Measurements from ENCODE around the gene EMC6. TPM values are rescaled to one million over a fixed set of nuclear protein-coding genes. Genes with fewer than 3 reads are reported as not detected.
A peak's percentile ranks its signal among the peaks of the same experiment; 100 is the strongest.

EMC6 gene
- total RNA-seq, 4 donors from 2014 or later = 8.5 to 25.3 (median 13.8) TPM

DNA sequence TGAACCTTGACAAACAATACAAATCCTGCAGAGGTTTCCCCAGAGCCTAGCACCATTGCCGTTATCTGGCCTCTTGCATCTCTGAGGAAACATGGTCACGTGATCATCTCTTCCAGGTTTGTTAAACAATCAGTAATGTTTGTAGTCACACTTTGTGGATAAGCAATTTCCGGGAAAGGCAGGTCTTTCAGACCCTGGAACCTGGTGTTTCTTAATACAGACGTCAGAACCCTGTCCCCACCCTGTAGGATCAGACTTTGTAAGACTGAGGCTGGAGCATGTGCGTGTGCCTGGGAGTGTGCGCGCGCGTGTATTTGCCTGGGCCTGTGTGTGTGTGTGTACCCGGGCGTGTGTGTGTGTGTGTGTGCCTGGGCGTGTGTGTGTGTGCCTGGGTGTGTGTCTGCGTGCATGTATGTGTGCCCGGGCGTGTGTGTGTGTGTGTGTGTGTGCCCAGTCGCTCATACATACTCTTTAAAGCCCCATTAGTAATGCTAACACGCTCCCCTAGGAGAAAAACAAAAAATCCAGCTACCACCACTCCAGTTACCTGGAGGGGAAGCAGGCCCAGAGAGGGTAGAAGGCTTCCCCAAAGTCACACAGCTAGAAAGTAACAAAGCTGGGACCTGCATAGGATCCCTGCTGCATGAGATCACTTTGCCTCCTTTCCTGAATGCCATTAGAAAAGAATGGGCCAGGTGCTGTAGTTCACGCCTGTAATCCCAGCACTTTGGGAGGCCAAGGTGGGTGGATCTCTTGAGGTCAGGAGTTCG is 26.7 kb upstream of the EMC6 start:
- Histone ChIP-seq H3K36me3 (peaks cover 0 to 61% of the 10 kb centered on the region in 2 donors), H3K4me1 (peaks cover 0 to 17% (median 11%) of the 10 kb centered on the region in 3 donors), H3K4me3 (no peak overlapping the region), H3K9me3 (no peaks in the 10 kb centered on the region), H3K27ac (no peak overlapping the region), H3K27me3 (no peaks in the 10 kb centered on the region)
- ATAC-seq = peak; percentile 8
- no peak for TF ChIP-seq POLR2AphosphoS5 (IDR thresholded peaks at IDR 0.05)
- TF ChIP-seq POLR2A (IDR thresholded peaks at IDR 0.05) = no peak
- TF ChIP-seq, protein P1, sequence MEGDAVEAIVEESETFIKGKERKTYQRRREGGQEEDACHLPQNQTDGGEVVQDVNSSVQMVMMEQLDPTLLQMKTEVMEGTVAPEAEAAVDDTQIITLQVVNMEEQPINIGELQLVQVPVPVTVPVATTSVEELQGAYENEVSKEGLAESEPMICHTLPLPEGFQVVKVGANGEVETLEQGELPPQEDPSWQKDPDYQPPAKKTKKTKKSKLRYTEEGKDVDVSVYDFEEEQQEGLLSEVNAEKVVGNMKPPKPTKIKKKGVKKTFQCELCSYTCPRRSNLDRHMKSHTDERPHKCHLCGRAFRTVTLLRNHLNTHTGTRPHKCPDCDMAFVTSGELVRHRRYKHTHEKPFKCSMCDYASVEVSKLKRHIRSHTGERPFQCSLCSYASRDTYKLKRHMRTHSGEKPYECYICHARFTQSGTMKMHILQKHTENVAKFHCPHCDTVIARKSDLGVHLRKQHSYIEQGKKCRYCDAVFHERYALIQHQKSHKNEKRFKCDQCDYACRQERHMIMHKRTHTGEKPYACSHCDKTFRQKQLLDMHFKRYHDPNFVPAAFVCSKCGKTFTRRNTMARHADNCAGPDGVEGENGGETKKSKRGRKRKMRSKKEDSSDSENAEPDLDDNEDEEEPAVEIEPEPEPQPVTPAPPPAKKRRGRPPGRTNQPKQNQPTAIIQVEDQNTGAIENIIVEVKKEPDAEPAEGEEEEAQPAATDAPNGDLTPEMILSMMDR (IDR thresholded peaks at IDR 0.05) = no peak
- no peak for TF ChIP-seq EP300 (IDR thresholded peaks at IDR 0.05)
- WGBS, 2 donors (ENCODE audit: low coverage in 1 of 2) = 76% methylated on average over 8 of the region's 19 CpGs; no CpG with 5 or more reads in 1 of the 2 donors

GRCh38 chr17:3643889-3644349 is 24.7 kb upstream of the EMC6 start:
- no peaks in the 10 kb centered on the region for H3K9me3 ChIP-seq
- H3K36me3 ChIP-seq = peaks cover 0 to 75% of the 10 kb centered on the region in 2 donors
- TF ChIP-seq EP300 (IDR thresholded peaks at IDR 0.05) (no peak), POLR2A (IDR thresholded peaks at IDR 0.05) (no peak), POLR2AphosphoS5 (IDR thresholded peaks at IDR 0.05) (no peak)
- TF ChIP-seq, protein P1 (IDR thresholded peaks at IDR 0.05) = no peak
- no peak overlapping the region for H3K4me3 ChIP-seq
- H3K27me3 ChIP-seq = no peaks in the 10 kb centered on the region
- H3K4me1 ChIP-seq = peaks cover 0 to 7% (median 0%) of the 10 kb centered on the region in 3 donors
- H3K27ac ChIP-seq = no peak overlapping the region
- no peak for ATAC-seq
- WGBS, 2 donors (ENCODE audit: low coverage in 1 of 2) = 100% methylated on average over 1 to 2 of the region's 4 CpGs

DNA sequence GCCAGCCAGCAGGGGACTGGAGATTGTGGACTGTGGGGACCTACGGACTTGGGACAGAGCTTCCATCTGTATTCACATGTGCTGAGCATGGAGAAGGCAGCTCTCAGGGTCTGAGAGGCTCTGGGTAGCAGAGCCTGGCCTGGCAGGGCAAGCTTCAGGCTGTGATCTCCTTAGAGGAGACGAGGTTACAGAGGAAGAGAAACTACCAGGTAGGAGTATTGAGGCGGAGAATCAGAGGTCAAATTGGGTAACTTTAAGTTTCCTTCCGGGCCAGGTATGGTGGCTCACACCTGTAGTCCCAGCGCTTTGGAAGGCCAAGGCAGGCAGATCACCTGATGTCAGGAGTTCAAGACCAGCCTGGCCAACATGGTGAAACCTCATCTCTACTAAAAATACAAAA is 23.3 kb upstream of the EMC6 start:
- TF ChIP-seq, protein P1 (IDR thresholded peaks at IDR 0.05) = no peak
- TF ChIP-seq POLR2AphosphoS5 (IDR thresholded peaks at IDR 0.05) (no peak), EP300 (IDR thresholded peaks at IDR 0.05) (no peak), POLR2A (IDR thresholded peaks at IDR 0.05) (no peak)
- Histone ChIP-seq H3K9me3 (no peaks in the 10 kb centered on the region), H3K36me3 (peaks cover 0 to 83% of the 10 kb centered on the region in 2 donors), H3K4me3 (no peak overlapping the region), H3K4me1 (peaks cover 0 to 7% (median 0%) of the 10 kb centered on the region in 3 donors), H3K27ac (no peak overlapping the region), H3K27me3 (no peaks in the 10 kb centered on the region)
- no CpG with 5 or more reads among the region's 5 CpGs for WGBS, 2 donors (ENCODE audit: low coverage in 1 of 2)
- ATAC-seq = no peak

GRCh38 chr17:3647251-3647650 is 21.4 kb upstream of the EMC6 start:
- Histone ChIP-seq H3K36me3 (peaks cover 0 to 81% of the 10 kb centered on the region in 2 donors), H3K4me3 (no peak overlapping the region), H3K27ac (no peak overlapping the region), H3K4me1 (peaks cover 0 to 7% (median 0%) of the 10 kb centered on the region in 3 donors), H3K27me3 (no peaks in the 10 kb centered on the region), H3K9me3 (no peaks in the 10 kb centered on the region)
- ATAC-seq = no peak
- TF ChIP-seq POLR2A (IDR thresholded peaks at IDR 0.05) = no peak
- TF ChIP-seq POLR2AphosphoS5 (IDR thresholded peaks at IDR 0.05) = no peak
- no peak for TF ChIP-seq EP300 (IDR thresholded peaks at IDR 0.05)
- TF ChIP-seq, protein P1 (IDR thresholded peaks at IDR 0.05) = no peak
- 89% methylated on average over 3 of the region's 12 CpGs; no CpG with 5 or more reads in 1 of the 2 donors for WGBS, 2 donors (ENCODE audit: low coverage in 1 of 2)

Data from gastroesophageal sphincter (tissue), 4 donors.